Gastrocnemius medialis (tissue), 4 donors: ENCODE measurements around the gene TTC39B.

ENCODE experiments used
- POLR2A ChIP-seq, 2 donors: fragments of 450-650 bp; IDR thresholded peaks; one replicate each; pipeline ENCODE4 v1.6.1; 2017; ENCODE audit warnings: antibody characterized with exemption in 2 of 2, mild to moderate bottlenecking in 2 of 2, moderate library complexity in 2 of 2
- TF ChIP-seq, protein P1 (sequence below), 5 experiments: fragments of 450-650 bp in 3 of 5; fragments of 200-600 bp in 2 of 5; sonication (generic) in 2 of 5; IDR thresholded peaks in 4 of 5; conservative IDR thresholded peaks in 1 of 5; 1 replicate in 4 of 5; 2 replicates in 1 of 5; pipeline ENCODE4 v1.5.1; 2016 to 2019; ENCODE audit warnings: antibody characterized with exemption in 5 of 5, mild to moderate bottlenecking in 3 of 5, moderate library complexity in 3 of 5

DNA sequence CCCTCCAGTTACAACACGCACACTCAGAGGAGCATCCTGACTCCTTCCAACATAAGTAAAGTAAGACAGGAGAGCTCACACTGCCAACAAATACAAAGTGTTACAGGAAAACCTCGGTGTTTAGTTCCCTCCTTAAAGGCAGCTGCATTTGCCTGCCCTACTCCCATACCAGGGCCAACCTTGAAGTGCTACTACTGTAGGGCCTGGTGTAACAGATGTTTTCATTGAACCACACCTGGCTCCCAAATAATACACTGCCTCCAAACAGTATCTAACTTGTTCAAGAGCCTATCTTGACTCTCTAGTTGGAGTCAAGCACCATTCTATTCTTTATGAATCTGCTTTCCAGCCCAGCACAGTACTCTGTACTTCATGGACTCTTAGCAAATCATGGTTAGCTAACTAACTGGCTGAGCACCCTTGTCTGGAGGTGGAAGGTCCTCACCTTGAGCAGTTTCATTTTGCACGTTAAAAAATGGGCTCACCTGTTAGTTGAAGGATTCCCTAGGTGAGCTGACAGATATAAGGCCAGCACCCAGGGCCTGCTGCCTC is 34.6 kb downstream of the TTC39B start:
- TF ChIP-seq, protein P1, sequence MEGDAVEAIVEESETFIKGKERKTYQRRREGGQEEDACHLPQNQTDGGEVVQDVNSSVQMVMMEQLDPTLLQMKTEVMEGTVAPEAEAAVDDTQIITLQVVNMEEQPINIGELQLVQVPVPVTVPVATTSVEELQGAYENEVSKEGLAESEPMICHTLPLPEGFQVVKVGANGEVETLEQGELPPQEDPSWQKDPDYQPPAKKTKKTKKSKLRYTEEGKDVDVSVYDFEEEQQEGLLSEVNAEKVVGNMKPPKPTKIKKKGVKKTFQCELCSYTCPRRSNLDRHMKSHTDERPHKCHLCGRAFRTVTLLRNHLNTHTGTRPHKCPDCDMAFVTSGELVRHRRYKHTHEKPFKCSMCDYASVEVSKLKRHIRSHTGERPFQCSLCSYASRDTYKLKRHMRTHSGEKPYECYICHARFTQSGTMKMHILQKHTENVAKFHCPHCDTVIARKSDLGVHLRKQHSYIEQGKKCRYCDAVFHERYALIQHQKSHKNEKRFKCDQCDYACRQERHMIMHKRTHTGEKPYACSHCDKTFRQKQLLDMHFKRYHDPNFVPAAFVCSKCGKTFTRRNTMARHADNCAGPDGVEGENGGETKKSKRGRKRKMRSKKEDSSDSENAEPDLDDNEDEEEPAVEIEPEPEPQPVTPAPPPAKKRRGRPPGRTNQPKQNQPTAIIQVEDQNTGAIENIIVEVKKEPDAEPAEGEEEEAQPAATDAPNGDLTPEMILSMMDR (IDR thresholded peaks at IDR 0.05 in 4 of 5, conservative IDR thresholded peaks at IDR 0.05 in 1 of 5) = no peak
- TF ChIP-seq POLR2A (IDR thresholded peaks at IDR 0.05) = no peak
